Gastroesophageal sphincter (tissue), 4 donors: ENCODE measurements around the gene EIF2B5. TPM values are rescaled to one million over a fixed set of nuclear protein-coding genes. Genes with fewer than 3 reads are reported as not detected.

ENCODE experiments used
- ATAC-seq: fragments of 150-250 bp; one replicate; pipeline ENCODE4 v1.9.1; 2016; ENCODE audit warnings: mild to moderate bottlenecking, moderate library complexity
- H3K27ac ChIP-seq, 4 donors: fragments of 200-600 bp; sonication (generic) in 3 of 4; 1 replicate in 3 of 4; 2 replicates in 1 of 4; pipeline ENCODE4 v1.5.1; 2016 to 2019
- H3K27me3 ChIP-seq: fragments of 200-600 bp; sonication (generic); one replicate; pipeline ENCODE4 v1.5.1; 2019
- H3K36me3 ChIP-seq, 2 donors: fragments of 200-600 bp; sonication (generic); one replicate each; pipeline ENCODE4 v1.5.1; 2019; ENCODE audit warnings: control low read depth in 1 of 2
- H3K4me1 ChIP-seq, 3 donors: fragments of 200-600 bp; sonication (generic); 1 replicate in 2 of 3; 2 replicates in 1 of 3; pipeline ENCODE4 v1.5.1; 2016 to 2019; ENCODE audit warnings: control low read depth in 2 of 3
- H3K4me3 ChIP-seq, 2 donors: fragments of 200-600 bp; sonication (generic); one replicate each; pipeline ENCODE4 v1.5.1; 2019; ENCODE audit warnings: mild to moderate bottlenecking in 1 of 2, moderate library complexity in 1 of 2
- H3K9me3 ChIP-seq, 3 donors: fragments of 200-600 bp; sonication (generic); one replicate each; pipeline ENCODE4 v1.5.1; 2017 to 2019; ENCODE audit warnings: control low read depth in 2 of 3
- CTCF ChIP-seq, 4 experiments: fragments of 200-600 bp in 2 of 4; fragments of 450-650 bp in 2 of 4; sonication (generic) in 1 of 4; IDR thresholded peaks; one replicate each; pipeline ENCODE4 v1.5.1; 2017 to 2019; ENCODE audit warnings: antibody characterized with exemption in 4 of 4, mild to moderate bottlenecking in 2 of 4, moderate library complexity in 2 of 4
- EP300 ChIP-seq: sonication (generic); formaldehyde crosslinking; IDR thresholded peaks from one replicate; pipeline ENCODE4 v1.6.1; 2017; ENCODE audit warnings: antibody characterized with exemption, mild to moderate bottlenecking
- POLR2A ChIP-seq, 2 donors: fragments of 450-650 bp; IDR thresholded peaks; one replicate each; pipeline ENCODE4 v1.6.1; 2017; ENCODE audit warnings: antibody characterized with exemption in 2 of 2, mild to moderate bottlenecking in 2 of 2, moderate library complexity in 1 of 2
- POLR2AphosphoS5 ChIP-seq: sonication (generic); formaldehyde crosslinking; IDR thresholded peaks from one replicate; pipeline ENCODE4 v1.6.1; 2017; ENCODE audit warnings: antibody characterized with exemption
- WGBS, 2 donors: methylation state at CpG; one replicate each; pipeline ENCODE4 v1.1.5; 2018; ENCODE audit warnings: low coverage in 1 of 2; 5-methylcytosine and 5-hydroxymethylcytosine counted together
- total RNA-seq, 4 donors: library from RNA; depleted of rRNA; stranded (reverse); fragments of >200 nt; gene quantifications; one replicate each; pipeline ENCODE4 v1.1.0, GENCODE V29; 2016

Gene EIF2B5
- 10 to 100 TPM; 36.2 to 49.2 (median 44.3) TPM for total RNA-seq

DNA sequence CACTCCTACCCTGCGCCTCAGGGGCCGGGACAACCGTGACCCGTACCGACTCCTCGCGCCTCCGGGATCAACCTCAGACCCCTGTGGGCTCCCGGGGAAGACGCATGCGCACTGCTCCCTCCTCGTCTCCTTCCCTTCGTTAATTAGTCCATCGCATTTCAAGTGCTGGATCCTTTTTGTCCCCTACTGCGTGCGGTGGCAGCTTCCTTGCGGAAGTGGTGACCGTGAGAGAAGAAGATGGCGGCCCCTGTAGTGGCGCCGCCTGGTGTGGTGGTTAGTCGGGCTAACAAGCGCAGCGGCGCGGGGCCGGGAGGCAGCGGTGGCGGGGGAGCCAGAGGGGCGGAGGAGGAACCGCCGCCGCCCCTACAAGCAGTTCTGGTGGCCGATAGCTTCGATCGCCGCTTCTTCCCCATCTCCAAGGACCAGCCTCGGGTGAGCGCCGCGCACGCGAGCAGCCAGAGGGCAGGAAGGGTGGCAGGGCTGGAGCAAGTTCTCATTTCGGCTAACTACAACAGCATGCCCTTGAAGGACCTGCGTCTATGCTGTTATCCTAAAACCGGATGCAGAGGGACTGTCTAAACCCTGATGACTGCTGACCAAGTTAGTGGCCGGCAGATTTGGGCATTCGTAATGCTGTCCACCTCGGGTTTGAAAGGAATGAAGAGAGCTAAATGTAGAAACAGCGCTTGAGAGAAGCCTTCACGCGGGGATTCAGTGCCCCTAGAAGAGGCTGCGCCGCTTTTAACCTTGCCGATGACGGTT is at the start of gene EIF2B5:
Gene EIF2B5 (plus strand): TSS at position 210 of the 762 bp plus-strand sequence. CDS start 28 bp downstream, at position 238.
- peak; percentile 93 for ATAC-seq
- peaks cover 0 to 27% (median 6%) of the 10 kb centered on the region in 3 donors for H3K4me1 ChIP-seq
- peak; percentile 55 to 62 for TF ChIP-seq POLR2A (IDR thresholded peaks at IDR 0.05)
- no peak for TF ChIP-seq EP300
- TF ChIP-seq POLR2AphosphoS5, result peak; percentile 87
- TF ChIP-seq CTCF (IDR thresholded peaks at IDR 0.05), result peak in 3 of 4 experiments; percentile 23 to 80 (median 31)
- no peaks in the 10 kb centered on the region for H3K27me3 ChIP-seq
- H3K27ac ChIP-seq, result peak within 1 kb of the TSS; percentile 84 to 92 (median 86)
- H3K36me3 ChIP-seq, result peaks cover 0 to 33% of the 10 kb centered on the region in 2 donors
- WGBS, 2 donors, result 0 to 1% methylated on average over 7 to 24 of the region's 56 CpGs
- peak within 1 kb of the TSS; percentile 61 to 97 for H3K4me3 ChIP-seq
- no peaks in the 10 kb centered on the region for H3K9me3 ChIP-seq

- no peak for ATAC-seq
- Histone ChIP-seq H3K36me3 (no peaks in the 10 kb centered on the region), H3K4me3 (no peak overlapping the region), H3K27me3 (no peaks in the 10 kb centered on the region), H3K9me3 (no peaks in the 10 kb centered on the region), H3K4me1 (no peaks in the 10 kb centered on the region), H3K27ac (no peak overlapping the region)
- 26 to 39% methylated on average over 3 of the region's 3 CpGs for WGBS, 2 donors
- TF ChIP-seq EP300 (no peak), POLR2AphosphoS5 (no peak), CTCF (IDR thresholded peaks at IDR 0.05) (no peak)
Observed at GRCh38 chr3:184085389-184085852, 49.7 kb upstream of the EIF2B5 start.

GRCh38 chr3:184092199-184092598 is 43.0 kb upstream of the EIF2B5 start:
- ATAC-seq, result no peak
- WGBS, 2 donors, result 93 to 94% methylated on average over 3 of the region's 3 CpGs
- no peak overlapping the region for H3K27ac ChIP-seq
- H3K9me3 ChIP-seq, result peaks cover 0 to 24% (median 0%) of the 10 kb centered on the region in 3 donors
- no peak for TF ChIP-seq CTCF (IDR thresholded peaks at IDR 0.05)
- TF ChIP-seq POLR2A (IDR thresholded peaks at IDR 0.05), result no peak
- TF ChIP-seq POLR2AphosphoS5, result no peak
- no peak for TF ChIP-seq EP300
- no peak overlapping the region for H3K4me3 ChIP-seq
- H3K4me1 ChIP-seq, result no peaks in the 10 kb centered on the region
- no peaks in the 10 kb centered on the region for H3K36me3 ChIP-seq
- H3K27me3 ChIP-seq, result no peaks in the 10 kb centered on the region

DNA sequence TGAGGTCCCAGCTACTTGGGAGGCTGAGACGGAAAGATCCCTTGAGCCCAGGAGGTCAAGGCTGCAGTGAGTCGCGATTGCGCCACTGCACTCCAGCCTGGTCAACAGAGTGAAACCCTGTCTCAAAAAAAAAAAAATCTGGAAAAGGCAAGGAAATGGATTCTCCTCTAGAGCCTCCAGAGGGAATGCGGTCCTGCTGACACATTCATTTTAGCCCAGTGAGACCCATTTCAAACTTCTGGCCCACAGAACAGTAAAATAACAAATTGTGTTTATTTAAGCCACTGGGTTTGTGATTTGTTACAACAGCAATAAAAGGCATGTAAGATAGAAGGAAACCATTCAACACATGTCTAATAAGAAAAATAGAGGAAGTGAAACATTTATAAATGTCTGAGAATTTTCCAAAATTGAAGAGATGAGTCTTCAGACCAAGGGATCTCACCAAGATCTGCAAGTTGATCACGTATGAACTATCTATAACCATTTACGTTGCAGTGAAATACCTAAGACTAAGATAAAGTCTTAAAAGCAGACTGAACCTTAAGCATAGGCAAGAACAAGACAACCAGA is 38.3 kb upstream of the EIF2B5 start, which contains the start of gene HTR3E:
Gene HTR3E (plus strand): TSS at position 254 of the 573 bp plus-strand sequence. CDS start 466 bp downstream, outside the sequence.
- Histone ChIP-seq H3K36me3 (no peaks in the 10 kb centered on the region), H3K4me1 (no peaks in the 10 kb centered on the region), H3K27ac (no peak within 1 kb of the TSS), H3K4me3 (no peak within 1 kb of the TSS), H3K9me3 (peaks cover 0 to 13% (median 0%) of the 10 kb centered on the region in 3 donors), H3K27me3 (peaks cover 6% of the 10 kb centered on the region)
- 89 to 95% methylated on average over 2 to 5 of the region's 7 CpGs for WGBS, 2 donors
- TF ChIP-seq CTCF (IDR thresholded peaks at IDR 0.05), result no peak
- no peak for TF ChIP-seq EP300
- no peak for TF ChIP-seq POLR2AphosphoS5
- no peak for TF ChIP-seq POLR2A (IDR thresholded peaks at IDR 0.05)
- no peak for ATAC-seq
